Naive B cell (primary cell): ENCODE measurements around the gene KCNE2. TPM values are rescaled to one million over a fixed set of nuclear protein-coding genes. Genes with fewer than 3 reads are reported as not detected.

ENCODE experiments used
- ATAC-seq, 2 donors: fragments of 150-1000 bp; cut with Tn5 transposase; 2 replicates each; pipeline ENCODE4 v1.10.0; 2021; ENCODE audit warnings: low read depth in 2 of 2, mild to moderate bottlenecking in 2 of 2, moderate library complexity in 2 of 2
- DNase-seq: peaks from one replicate; pipeline ENCODE4 v3.0.0; 2022
- H3K27ac Mint-ChIP-seq, 6 donors: one replicate each; pipeline ENCODE4 v1.8.0; 2020 to 2022; ENCODE audit warnings: mild to moderate bottlenecking in 6 of 6, mixed read lengths in 6 of 6, moderate library complexity in 5 of 6, inconsistent platforms in 2 of 6
- H3K27me3 Mint-ChIP-seq, 3 donors: one replicate each; pipeline ENCODE4 v1.8.0; 2021 to 2022; ENCODE audit warnings: mixed read lengths in 3 of 3, mild to moderate bottlenecking in 1 of 3
- H3K36me3 Mint-ChIP-seq, 2 donors: one replicate each; pipeline ENCODE4 v1.8.0; 2020 to 2022; ENCODE audit warnings: mixed read lengths in 2 of 2, inconsistent platforms in 1 of 2, mild to moderate bottlenecking in 1 of 2
- H3K4me1 Mint-ChIP-seq, 3 donors: one replicate each; pipeline ENCODE4 v1.8.0; 2020 to 2022; ENCODE audit warnings: mixed read lengths in 3 of 3, inconsistent platforms in 1 of 3, mild to moderate bottlenecking in 1 of 3, moderate library complexity in 1 of 3
- H3K4me3 Mint-ChIP-seq, 8 donors: one replicate each; pipeline ENCODE4 v1.8.0; 2020 to 2022; ENCODE audit warnings: mild to moderate bottlenecking in 8 of 8, mixed read lengths in 8 of 8, moderate library complexity in 8 of 8, inconsistent platforms in 2 of 8
- H3K9me3 Mint-ChIP-seq, 7 donors: one replicate each; pipeline ENCODE4 v1.8.0; 2020 to 2022; ENCODE audit warnings: mixed read lengths in 7 of 7, mild to moderate bottlenecking in 5 of 7, inconsistent platforms in 2 of 7, moderate library complexity in 1 of 7
- polyA plus RNA-seq, 6 donors: library from polyadenylated mRNA; unstranded; fragments of 300-500 nt; fragmentation: Illumina TruSeq; gene quantifications; one replicate each; pipeline ENCODE4 v1.2.3, GENCODE V29; 2021; ENCODE audit warnings: low read depth in 6 of 6

Gene KCNE2
- polyA plus RNA-seq, result under 1 TPM in 1 of 6 donors, not detected in 5; 0.35 TPM

GRCh38 chr21:34363733-34364132, at the start of gene KCNE2:
TSS of gene KCNE2 (plus strand) at chr21:34364006. CDS start at chr21:34370479, 6,473 bp downstream.
- ATAC-seq (no peak), DNase-seq (no peak)
- peaks cover 9 to 24% (median 12%) of the 10 kb centered on the region in 3 donors for H3K27me3 Mint-ChIP-seq
- peaks cover 4 to 5% of the 10 kb centered on the region in 2 donors for H3K36me3 Mint-ChIP-seq
- peaks cover 4 to 8% (median 7%) of the 10 kb centered on the region in 3 donors for H3K4me1 Mint-ChIP-seq
- no peak within 1 kb of the TSS for H3K4me3 Mint-ChIP-seq
- peaks cover 0 to 4% (median 3%) of the 10 kb centered on the region in 7 donors for H3K9me3 Mint-ChIP-seq
- no peak within 1 kb of the TSS for H3K27ac Mint-ChIP-seq

DNA sequence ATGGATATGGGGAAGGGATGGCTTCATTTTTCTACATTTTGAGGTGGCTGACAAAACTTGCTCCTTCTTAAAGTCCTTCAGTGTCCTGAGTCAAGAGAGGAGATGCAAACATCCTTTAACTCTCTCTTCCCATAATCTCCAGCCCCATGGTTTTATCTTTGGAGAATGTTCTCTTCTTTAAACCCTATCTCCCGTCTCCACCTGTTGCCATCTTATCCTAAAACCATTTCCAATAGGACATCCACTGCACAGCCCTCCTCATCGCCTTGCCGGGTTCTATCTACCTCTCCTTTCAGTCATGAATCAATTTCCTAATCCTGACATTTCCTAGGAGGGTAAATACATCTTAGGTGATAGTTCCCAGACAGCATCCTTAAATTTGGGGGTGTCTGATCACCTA, 44.2 kb upstream of the KCNE2 start:
- peaks cover 0 to 6% (median 4%) of the 10 kb centered on the region in 7 donors for H3K9me3 Mint-ChIP-seq
- no peak for DNase-seq
- no peaks in the 10 kb centered on the region for H3K36me3 Mint-ChIP-seq
- H3K4me1 Mint-ChIP-seq, result no peaks in the 10 kb centered on the region
- peaks cover 26 to 35% (median 29%) of the 10 kb centered on the region in 3 donors for H3K27me3 Mint-ChIP-seq
- H3K27ac Mint-ChIP-seq, result peak overlapping the region in 1 of 6 donors; percentile 33
- no peak overlapping the region for H3K4me3 Mint-ChIP-seq
- ATAC-seq, result no peak

DNA sequence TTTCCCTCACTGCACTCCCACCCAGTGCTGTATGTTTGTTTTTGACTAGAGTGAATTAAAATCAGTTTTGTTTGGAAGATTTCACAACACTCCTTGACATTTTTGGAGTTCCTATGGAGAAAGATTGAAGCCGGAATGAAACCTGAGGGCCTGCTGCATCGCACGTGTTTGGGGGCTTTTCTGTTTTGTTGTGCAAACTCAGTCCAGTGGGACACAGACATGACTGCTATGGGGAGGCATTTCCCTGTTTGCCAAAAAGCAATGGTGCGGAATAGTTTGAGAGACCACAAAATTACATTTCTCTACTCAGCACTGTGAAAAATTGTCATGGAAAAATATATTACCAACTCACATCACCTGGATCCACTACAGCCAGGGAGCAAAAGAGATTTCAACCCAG, 43.8 kb upstream of the KCNE2 start:
- ATAC-seq (no peak), DNase-seq (no peak)
- no peaks in the 10 kb centered on the region for H3K4me1 Mint-ChIP-seq
- peaks cover 0 to 6% (median 4%) of the 10 kb centered on the region in 7 donors for H3K9me3 Mint-ChIP-seq
- no peak overlapping the region for H3K27ac Mint-ChIP-seq
- no peaks in the 10 kb centered on the region for H3K36me3 Mint-ChIP-seq
- no peak overlapping the region for H3K4me3 Mint-ChIP-seq
- H3K27me3 Mint-ChIP-seq, result peaks cover 26 to 33% (median 26%) of the 10 kb centered on the region in 3 donors

DNA sequence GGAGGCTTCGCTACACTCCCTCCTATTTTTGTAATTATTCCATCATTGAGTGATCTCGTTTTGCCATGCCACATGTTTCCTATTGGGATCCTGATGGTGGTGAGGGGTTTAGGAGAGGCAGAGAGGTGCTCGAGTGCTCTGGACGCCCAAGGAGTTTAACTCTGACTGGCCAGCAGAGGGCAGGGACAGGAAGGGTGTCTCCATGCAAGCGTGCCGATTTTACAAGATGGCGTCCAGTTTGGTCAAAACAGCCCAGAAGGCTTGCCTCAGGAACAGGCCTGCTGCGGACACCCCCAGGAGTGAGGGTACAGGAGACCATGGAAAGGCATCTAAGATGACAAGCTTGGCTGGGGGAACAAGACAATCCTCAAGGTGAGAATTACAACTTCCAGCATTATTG, 33.8 kb upstream of the KCNE2 start:
- H3K36me3 Mint-ChIP-seq, result peaks cover 0 to 10% of the 10 kb centered on the region in 2 donors
- H3K27ac Mint-ChIP-seq, result no peak overlapping the region
- peaks cover 0 to 33% (median 4%) of the 10 kb centered on the region in 3 donors for H3K27me3 Mint-ChIP-seq
- ATAC-seq, result no peak
- H3K4me1 Mint-ChIP-seq, result no peaks in the 10 kb centered on the region
- peaks cover 0 to 15% (median 8%) of the 10 kb centered on the region in 7 donors for H3K9me3 Mint-ChIP-seq
- DNase-seq, result no peak
- H3K4me3 Mint-ChIP-seq, result peak overlapping the region in 1 of 8 donors; percentile 30

GRCh38 chr21:34331726-34332125, 32.1 kb upstream of the KCNE2 start:
- no peak for DNase-seq
- peaks cover 0 to 15% (median 8%) of the 10 kb centered on the region in 7 donors for H3K9me3 Mint-ChIP-seq
- no peak overlapping the region for H3K27ac Mint-ChIP-seq

DNA sequence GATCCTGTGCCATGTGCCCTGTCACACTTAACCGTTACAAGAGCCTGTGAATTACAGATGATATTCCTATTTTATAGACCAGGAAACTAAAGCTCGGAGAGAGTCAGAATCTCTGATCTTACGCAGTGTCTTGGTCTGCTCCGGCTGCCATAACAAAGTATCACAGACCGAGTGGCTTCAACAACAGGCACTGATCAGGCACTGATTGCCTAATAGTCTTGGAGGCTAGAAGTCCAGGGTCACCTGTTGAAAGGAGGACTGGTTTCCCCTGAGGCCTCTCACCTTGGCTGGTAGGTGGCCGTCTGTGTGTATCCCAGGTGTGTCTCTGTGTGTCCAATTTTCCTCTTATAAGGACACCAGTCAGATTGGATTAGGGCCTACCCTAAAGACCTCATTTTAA, 31.5 kb upstream of the KCNE2 start:
- H3K27me3 Mint-ChIP-seq, result peaks cover 0 to 26% (median 4%) of the 10 kb centered on the region in 3 donors
- no peaks in the 10 kb centered on the region for H3K4me1 Mint-ChIP-seq
- peaks cover 0 to 15% (median 8%) of the 10 kb centered on the region in 7 donors for H3K9me3 Mint-ChIP-seq
- H3K4me3 Mint-ChIP-seq, result no peak overlapping the region
- H3K27ac Mint-ChIP-seq, result no peak overlapping the region
- peaks cover 0 to 10% of the 10 kb centered on the region in 2 donors for H3K36me3 Mint-ChIP-seq
- no peak for ATAC-seq
- no peak for DNase-seq

More at GRCh38 chr21:34331726-34332125, 32.1 kb upstream of the KCNE2 start:
- Mint-ChIP-seq H3K4me3 (no peak overlapping the region), H3K27me3 (peaks cover 0 to 26% (median 4%) of the 10 kb centered on the region in 3 donors), H3K4me1 (no peaks in the 10 kb centered on the region), H3K36me3 (peaks cover 0 to 10% of the 10 kb centered on the region in 2 donors)
- no peak for ATAC-seq

DNA sequence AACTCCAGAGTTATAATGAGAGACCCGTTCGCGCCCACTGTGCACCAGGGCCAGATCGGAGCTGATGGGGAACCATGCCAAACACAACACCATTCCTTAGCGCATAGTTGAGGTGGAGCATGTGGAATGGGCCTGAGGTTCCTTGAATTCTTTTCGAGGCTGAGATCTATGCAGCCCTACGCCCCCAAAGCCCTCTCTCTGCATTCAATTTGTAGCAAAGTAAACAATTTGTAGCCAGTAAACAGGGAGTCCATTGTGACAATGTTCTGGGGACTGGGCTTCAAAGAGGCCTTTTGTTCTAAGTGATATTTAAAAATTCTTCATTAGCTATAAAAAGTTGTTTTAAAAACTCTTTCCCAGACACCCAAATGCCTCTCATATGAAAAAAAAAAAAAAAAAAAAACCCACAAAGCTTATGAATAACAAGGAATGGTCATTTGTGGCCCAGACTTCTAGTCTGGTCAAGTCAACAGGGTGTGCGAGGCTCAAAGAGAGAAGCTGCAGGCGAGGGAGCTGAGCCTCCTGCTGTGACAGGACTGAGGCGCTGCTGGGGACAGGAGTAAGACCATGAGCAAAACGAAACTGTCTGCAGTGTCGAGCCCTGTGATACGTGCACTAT, 30.6 kb upstream of the KCNE2 start:
- peaks cover 0 to 10% of the 10 kb centered on the region in 2 donors for H3K36me3 Mint-ChIP-seq
- no peak overlapping the region for H3K4me3 Mint-ChIP-seq
- peaks cover 0 to 15% (median 8%) of the 10 kb centered on the region in 7 donors for H3K9me3 Mint-ChIP-seq
- DNase-seq (no peak), ATAC-seq (no peak)
- no peak overlapping the region for H3K27ac Mint-ChIP-seq
- H3K27me3 Mint-ChIP-seq, result peaks cover 0 to 26% (median under 1%) of the 10 kb centered on the region in 3 donors
- no peaks in the 10 kb centered on the region for H3K4me1 Mint-ChIP-seq

DNA sequence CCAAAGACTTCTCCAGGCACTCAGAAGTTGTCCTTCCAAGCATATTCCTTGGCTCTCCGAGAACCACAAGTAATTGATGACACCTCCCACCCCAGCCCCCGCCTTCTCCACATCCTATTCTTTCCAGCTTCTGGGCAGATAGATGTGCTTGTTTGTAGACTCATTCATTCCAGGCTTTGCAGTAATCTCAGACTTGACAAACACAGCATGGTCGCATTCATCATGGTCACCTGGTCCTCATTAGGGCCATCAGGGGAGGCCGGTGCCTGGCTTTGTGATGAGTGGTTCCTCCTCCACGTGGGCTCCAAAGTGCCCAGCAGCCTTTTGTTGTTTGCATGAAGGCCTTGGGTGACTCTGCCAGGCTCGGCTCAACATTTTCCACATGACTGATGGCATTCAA, 28.5 kb upstream of the KCNE2 start:
- H3K27me3 Mint-ChIP-seq, result peaks cover 4 to 25% (median 5%) of the 10 kb centered on the region in 3 donors
- H3K4me3 Mint-ChIP-seq, result no peak overlapping the region
- no peaks in the 10 kb centered on the region for H3K4me1 Mint-ChIP-seq
- no peak for ATAC-seq
- H3K9me3 Mint-ChIP-seq, result no peaks in the 10 kb centered on the region
- H3K27ac Mint-ChIP-seq, result peak overlapping the region in 1 of 6 donors; percentile 20
- no peaks in the 10 kb centered on the region for H3K36me3 Mint-ChIP-seq
- DNase-seq, result no peak

- Mint-ChIP-seq H3K27ac (no peak overlapping the region), H3K4me3 (no peak overlapping the region), H3K4me1 (no peaks in the 10 kb centered on the region), H3K9me3 (no peaks in the 10 kb centered on the region), H3K27me3 (peaks cover 4 to 25% (median 5%) of the 10 kb centered on the region in 3 donors), H3K36me3 (no peaks in the 10 kb centered on the region)
- DNase-seq (no peak), ATAC-seq (no peak)
These were observed 27.6 kb upstream of the KCNE2 start for GRCh38 chr21:34336245-34336644.

DNA sequence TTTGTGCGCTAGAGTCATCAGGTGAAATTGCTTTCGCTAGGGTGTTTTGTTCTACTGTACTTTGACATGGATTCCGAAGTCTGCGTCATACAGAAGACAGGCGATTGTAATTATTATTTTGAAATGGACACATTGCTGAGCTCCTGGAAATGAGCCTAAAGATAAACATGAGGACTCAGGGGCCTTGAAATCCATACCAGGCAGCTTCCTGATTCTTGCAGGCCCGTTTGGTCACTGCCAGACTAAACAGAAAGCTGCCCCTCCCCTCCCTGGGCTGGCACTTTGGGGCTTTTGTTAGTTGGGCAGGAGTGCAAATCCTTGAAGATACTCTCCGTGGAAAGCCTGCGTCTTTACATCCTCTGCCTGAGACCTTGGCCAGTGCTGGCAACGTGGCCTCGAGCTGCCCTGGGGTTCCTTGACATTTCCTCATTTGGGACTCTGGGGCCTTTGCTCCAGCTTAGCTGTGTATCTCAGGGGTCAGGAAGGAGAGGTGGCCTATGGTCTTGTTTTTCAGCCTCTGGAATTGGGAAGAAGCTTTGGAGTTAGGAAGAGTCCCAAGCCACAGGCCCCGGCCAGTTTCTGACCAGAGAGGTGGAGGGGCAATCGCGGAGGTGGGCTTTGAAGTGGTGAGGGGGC, 26.9 kb upstream of the KCNE2 start:
- Mint-ChIP-seq H3K36me3 (no peaks in the 10 kb centered on the region), H3K27me3 (peaks cover 4 to 25% (median 8%) of the 10 kb centered on the region in 3 donors), H3K4me3 (peak overlapping the region in 1 of 8 donors; percentile 78), H3K27ac (peak overlapping the region in 2 of 6 donors; percentile 22 to 56), H3K4me1 (no peaks in the 10 kb centered on the region), H3K9me3 (no peaks in the 10 kb centered on the region)
- DNase-seq (no peak), ATAC-seq (no peak)

- DNase-seq (no peak), ATAC-seq (no peak)
- H3K4me1 Mint-ChIP-seq, result no peaks in the 10 kb centered on the region
- H3K36me3 Mint-ChIP-seq, result no peaks in the 10 kb centered on the region
- peaks cover 4 to 25% (median 8%) of the 10 kb centered on the region in 3 donors for H3K27me3 Mint-ChIP-seq
- peak overlapping the region in 1 of 8 donors; percentile 29 for H3K4me3 Mint-ChIP-seq
- H3K27ac Mint-ChIP-seq, result no peak overlapping the region
- no peaks in the 10 kb centered on the region for H3K9me3 Mint-ChIP-seq
These were observed 26.1 kb upstream of the KCNE2 start for GRCh38 chr21:34337741-34338140.

DNA sequence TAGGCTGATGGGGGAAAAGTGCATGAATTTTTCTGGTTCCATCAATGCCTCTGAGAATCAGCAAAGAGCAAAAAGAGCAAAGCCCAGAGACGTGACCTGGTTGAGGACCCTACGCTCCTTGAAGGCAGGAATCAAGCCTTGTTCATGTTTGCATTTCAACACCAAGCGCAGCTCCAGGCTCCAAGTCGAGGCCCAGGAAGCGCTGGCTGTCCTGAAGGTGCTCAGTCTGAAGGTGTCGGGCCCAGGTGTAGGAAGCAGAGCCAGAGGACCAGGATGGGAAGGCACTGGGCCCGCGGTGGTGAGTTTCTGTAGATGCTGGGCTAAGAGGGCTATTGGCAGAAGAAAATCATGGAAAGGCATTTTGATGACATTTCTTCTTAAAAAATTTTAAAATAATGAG, 25.6 kb upstream of the KCNE2 start:
- peaks cover 4 to 25% (median 8%) of the 10 kb centered on the region in 3 donors for H3K27me3 Mint-ChIP-seq
- no peaks in the 10 kb centered on the region for H3K36me3 Mint-ChIP-seq
- H3K9me3 Mint-ChIP-seq, result no peaks in the 10 kb centered on the region
- H3K4me1 Mint-ChIP-seq, result no peaks in the 10 kb centered on the region
- H3K4me3 Mint-ChIP-seq, result no peak overlapping the region
- ATAC-seq, result no peak
- no peak for DNase-seq
- H3K27ac Mint-ChIP-seq, result no peak overlapping the region

DNA sequence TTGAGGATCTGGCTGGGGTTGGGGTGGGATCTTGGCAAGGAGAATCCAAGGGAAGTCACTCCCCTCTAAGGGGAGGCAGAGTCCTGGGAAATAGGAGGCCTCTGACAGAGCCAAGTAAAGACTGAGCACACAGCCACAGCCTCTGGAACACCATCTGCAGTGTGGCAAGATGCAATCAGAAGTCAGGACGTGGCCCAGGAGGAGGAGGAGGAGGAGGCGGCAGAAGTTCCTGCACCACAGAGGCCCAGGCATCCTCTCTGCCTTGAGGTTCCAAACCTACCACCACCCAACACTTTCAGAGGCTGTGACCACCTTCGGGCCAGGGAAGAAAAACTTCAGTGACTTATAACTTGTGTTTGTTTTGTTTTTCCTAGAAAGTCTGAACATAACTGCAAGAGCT, 23.7 kb upstream of the KCNE2 start:
- DNase-seq, result no peak
- Mint-ChIP-seq H3K36me3 (no peaks in the 10 kb centered on the region), H3K9me3 (no peaks in the 10 kb centered on the region), H3K27me3 (peaks cover 8 to 33% (median 14%) of the 10 kb centered on the region in 3 donors), H3K4me3 (no peak overlapping the region), H3K27ac (no peak overlapping the region), H3K4me1 (no peaks in the 10 kb centered on the region)
- ATAC-seq, result no peak

- H3K36me3 Mint-ChIP-seq, result no peaks in the 10 kb centered on the region
- peaks cover 8 to 26% (median 14%) of the 10 kb centered on the region in 3 donors for H3K27me3 Mint-ChIP-seq
- H3K9me3 Mint-ChIP-seq, result no peaks in the 10 kb centered on the region
- no peak for ATAC-seq
- H3K27ac Mint-ChIP-seq, result peak overlapping the region in 1 of 6 donors; percentile 64
- no peak for DNase-seq
- no peak overlapping the region for H3K4me3 Mint-ChIP-seq
- H3K4me1 Mint-ChIP-seq, result no peaks in the 10 kb centered on the region
These were observed 21.3 kb upstream of the KCNE2 start for GRCh38 chr21:34342476-34342875.
